Keratinocyte (primary cell): ENCODE data around the gene SMG7.

Experiments used
- CTCF ChIP-seq, 3 experiments: IDR thresholded peaks in 1 of 3; conservative IDR thresholded peaks in 1 of 3; optimal IDR thresholded peaks in 1 of 3; 2 replicates in 2 of 3; 3 replicates in 1 of 3; pipeline versions ENCODE3 to v1.5.1; 2011; ENCODE audit warnings: low read length in 3 of 3, mild to moderate bottlenecking in 3 of 3, moderate library complexity in 2 of 3, control low read depth in 1 of 3, inconsistent platforms in 1 of 3; ENCODE audit not compliant: insufficient read depth in 2 of 3; ENCODE audit errors: extremely low read depth in 1 of 3
- EZH2 ChIP-seq: IDR thresholded peaks from one replicate; pipeline ENCODE4 v1.6.1; 2012; ENCODE audit warnings: inconsistent platforms, mild to moderate bottlenecking, low read length, moderate library complexity

- TF ChIP-seq CTCF (optimal IDR thresholded peaks at IDR 0.05 in 1 of 3, IDR thresholded peaks at IDR 0.05 in 1 of 3, conservative IDR thresholded peaks at IDR 0.05 in 1 of 3; ENCODE audit: extremely low read depth in 1 of 3, insufficient read depth in 2 of 3, low read length in 3 of 3) = no peak
- TF ChIP-seq EZH2 = no peak
Observed at GRCh38 chr1:183548116-183548515, 75.8 kb downstream of the SMG7 start.
